ENCODE data around the gene PPDPF.
"Not testable (repeated sequence)": the region's sequence is repeated elsewhere in the genome, so short reads cannot be mapped to it uniquely, and the experiment has no call there.

The PPDPF gene

GRCh38 chr20:63520504-63520933 lies at the start of gene PPDPF:
Gene PPDPF (plus strand): TSS chr20:63520765. CDS start chr20:63521309, 544 bp downstream.
- peak; percentile 58 for DNase-seq

DNA sequence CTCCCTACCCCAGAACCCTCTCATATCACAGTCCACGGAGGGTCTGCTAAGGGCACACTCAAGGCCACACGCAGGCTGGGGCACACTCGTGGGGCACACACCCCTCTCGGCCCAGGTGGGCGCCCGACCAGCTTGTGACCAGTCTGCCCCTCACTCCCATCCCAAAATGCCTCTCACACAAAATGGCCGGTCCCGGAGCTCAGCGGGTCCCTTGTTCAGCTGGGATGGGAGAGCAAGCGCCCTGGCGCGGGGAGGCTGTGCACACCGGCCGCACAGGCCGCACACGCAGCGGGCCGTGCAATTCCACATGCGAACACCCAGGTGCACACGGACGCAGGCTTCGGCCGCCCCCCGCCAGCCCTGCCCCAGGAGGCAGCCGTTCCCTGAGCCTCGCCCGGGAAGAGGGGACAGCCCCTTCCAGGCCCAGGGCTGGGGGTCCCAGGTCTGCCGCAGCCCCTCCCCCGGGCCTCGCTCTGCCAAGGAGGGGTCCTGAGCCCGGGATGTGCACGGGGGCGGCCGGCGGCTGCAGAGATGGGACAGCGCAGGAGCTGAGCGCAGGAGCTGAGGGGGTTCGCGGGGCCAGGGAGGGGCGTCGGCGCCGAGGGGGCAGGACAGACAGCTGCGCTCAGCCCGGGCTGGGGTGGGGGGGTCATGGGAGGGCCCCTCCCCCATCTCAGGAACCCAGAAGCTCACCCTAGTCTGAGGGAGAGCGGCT lies 49.4 kb upstream of the PPDPF start:
- no peak for DNase-seq

DNA sequence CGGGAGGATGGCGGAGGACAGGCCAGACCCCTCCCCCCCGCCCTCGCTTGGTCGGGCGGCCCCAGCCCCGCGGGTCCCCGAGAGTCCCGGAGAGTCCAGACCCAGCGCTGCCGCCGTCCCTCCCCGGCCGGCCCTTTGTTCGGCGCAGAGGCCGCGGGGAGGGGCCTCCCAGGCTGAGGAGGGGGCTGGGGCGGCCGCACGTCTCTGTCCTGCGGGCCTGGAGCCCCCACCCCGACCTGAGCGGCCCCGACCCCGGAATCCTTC lies 48.9 kb upstream of the PPDPF start:
- DNase-seq, result no peak

GRCh38 chr20:63471981-63472831 lies 48.4 kb upstream of the PPDPF start, which contains the start of gene KCNQ2:
Gene KCNQ2 (minus strand): TSS chr20:63472655. CDS start chr20:63472463, 192 bp downstream.
- DNase-seq, result no peak

- no peak for DNase-seq
These were observed 47.6 kb upstream of the PPDPF start for GRCh38 chr20:63472862-63473390.

DNA sequence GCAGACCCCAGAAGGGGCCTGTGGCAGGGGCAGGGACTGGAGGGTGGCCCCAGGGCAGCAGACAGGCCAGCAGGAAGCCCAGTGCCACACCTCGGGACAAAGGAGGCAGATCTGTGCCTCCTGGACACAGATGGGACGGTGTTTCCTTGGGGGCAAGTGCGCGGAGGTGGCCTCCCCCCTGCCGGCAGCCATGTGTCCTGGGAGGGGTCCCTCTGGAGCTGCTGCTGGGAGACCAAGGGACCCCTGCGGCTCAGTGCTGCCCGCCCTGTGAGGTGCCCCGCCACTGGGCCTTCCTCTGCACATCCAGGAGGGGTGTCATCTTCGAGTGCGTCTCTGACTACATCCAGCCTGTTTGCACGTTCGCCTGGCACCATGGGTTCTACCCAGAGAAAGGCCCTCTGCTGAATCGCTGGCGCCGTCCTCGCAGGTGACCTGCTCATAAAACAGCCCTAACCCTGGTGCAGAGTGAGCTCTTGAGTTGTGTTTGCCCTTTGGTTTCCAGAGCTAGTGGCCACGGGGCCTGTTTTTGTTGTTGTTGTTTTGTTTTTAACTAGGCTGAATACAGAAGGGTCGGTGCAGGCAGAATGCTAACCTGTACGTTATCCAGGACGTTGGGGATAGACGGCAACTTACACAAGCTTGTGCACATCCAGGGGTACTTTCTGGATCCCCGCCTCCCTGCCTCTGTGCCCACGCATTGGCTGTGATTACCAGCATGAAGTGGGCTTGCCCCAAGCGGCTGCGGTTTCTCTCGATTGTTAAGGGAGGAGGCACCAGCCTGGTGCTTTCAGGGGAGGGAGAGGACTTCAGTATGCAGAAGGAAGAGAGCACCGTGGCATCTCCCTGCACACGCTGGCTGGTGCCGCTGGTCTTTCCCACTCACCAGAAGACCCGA lies 46.8 kb upstream of the PPDPF start:
- no peak for DNase-seq

- DNase-seq, result no peak
These were observed 45.4 kb upstream of the PPDPF start for GRCh38 chr20:63475209-63475608.

DNA sequence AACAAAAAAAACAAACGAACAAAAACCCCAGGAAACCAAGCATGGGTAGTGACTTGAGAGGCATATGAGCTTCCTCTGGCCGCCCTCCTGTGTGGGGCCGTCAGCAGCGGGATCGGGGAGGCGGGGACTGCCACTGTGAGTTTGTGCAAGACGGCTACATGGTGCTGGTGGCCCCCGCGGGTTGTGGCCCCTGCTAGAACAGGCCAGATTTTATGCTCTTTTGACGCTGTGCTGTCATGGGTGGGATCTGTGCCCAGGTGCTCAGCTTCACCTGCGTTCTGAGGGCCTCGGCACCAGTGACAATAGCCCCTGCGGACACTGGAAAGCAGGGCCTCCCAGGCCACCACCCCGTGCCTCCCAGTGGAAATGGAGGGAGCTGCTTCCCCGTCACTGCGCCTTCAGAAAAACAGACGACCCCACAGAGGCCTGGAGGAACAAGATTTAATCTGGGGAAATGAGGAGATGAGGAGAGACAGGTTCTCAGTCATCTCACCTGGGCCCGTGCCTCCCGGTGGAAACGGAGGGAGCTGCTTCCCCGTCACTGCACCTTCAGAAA lies 43.4 kb upstream of the PPDPF start:
- no peak for DNase-seq

- DNase-seq, result no peak
These were observed 42.6 kb upstream of the PPDPF start for GRCh38 chr20:63477944-63478343.

- no peak for DNase-seq
These were observed 41.9 kb upstream of the PPDPF start for GRCh38 chr20:63478346-63479302.

GRCh38 chr20:63479695-63480419 lies 40.7 kb upstream of the PPDPF start:
- DNase-seq, result not testable (repeated sequence)

DNA sequence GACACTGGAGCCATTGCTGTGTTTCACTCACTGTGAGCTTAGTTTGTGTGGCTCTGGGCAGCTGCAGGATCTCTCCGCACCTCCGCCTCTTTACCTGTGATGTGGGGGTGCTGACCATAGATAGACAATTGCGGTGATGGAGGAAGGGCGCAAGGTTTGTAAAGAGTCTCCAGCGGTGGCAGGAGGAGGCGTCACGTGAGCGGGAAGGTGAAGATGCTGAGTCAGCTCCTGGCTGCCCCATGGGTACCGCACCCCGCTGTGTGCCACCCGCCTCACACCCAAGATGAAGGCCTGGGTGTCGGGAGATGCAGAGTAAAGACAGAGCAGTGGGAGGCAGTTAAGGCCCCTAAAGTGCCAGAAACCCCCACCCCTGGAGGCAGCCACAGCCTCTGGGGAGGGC lies 39.1 kb upstream of the PPDPF start:
- DNase-seq, result no peak

DNA sequence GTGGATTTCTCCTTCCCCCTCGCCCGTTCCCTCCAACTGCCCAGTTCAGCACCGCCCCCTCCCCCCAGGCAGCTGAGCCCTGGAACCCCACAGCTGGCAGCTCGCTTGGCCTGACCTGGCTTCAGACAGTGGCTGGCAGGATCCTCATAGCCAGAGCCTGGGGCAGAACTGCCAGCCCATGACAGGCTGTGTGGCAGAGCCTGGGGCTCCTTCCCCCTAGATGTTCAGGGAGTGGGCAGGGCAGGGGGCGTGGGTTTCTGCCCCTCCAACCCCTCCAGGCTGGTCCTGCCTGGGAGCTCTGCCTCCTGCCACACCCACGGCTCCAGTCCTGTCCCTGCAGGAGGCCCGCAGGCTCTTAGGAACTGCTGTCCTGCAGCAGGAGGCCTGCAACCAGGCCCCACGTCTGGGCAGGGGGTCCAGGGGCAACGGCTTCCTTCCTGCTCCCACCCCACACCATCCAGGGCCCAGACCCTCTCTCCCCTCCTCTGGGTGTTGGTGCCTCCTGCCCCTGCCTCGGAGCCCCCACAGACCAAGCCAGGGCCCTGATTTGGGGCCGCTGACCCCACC lies 38.5 kb upstream of the PPDPF start:
- no peak for DNase-seq

DNA sequence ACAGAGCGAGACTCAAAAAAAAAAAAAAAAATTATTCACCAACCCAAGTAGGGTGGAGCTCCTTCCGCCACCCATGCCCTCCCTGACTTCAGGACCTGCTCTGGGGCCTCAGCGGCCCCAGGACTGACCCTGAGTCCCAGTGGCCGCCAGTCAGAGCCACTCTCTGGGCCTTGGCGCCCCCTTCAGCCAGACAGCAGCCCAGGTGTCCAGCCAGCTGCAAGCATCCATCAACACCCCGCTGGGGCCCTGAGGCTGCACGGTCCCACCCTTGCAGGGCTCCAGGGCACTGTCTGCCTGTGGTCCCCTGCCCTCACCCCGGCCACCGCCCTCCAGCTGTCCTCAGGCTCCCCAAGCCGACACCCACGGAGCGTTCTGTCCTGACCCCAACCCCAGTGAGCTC lies 36.7 kb upstream of the PPDPF start:
- no peak for DNase-seq

GRCh38 chr20:63484236-63484635 lies 36.3 kb upstream of the PPDPF start:
- no peak for DNase-seq

- DNase-seq, result no peak
These were observed 35.7 kb upstream of the PPDPF start for GRCh38 chr20:63484651-63485403.

GRCh38 chr20:63486300-63486855 lies 34.2 kb upstream of the PPDPF start:
- no peak for DNase-seq

GRCh38 chr20:63487116-63487764 lies 33.3 kb upstream of the PPDPF start:
- DNase-seq, result no peak

- no peak for DNase-seq
These were observed 32.8 kb upstream of the PPDPF start for GRCh38 chr20:63487781-63488241.

Data from OCI-M1 (cell line).